Measurements from ENCODE around the gene GSTM4. TPM values are rescaled to one million over a fixed set of nuclear protein-coding genes. Genes with fewer than 3 reads are reported as not detected.

The GSTM4 gene
- total RNA-seq, 3 donors from 2014 or later: 21.9 to 31.5 (median 28.2) TPM

DNA sequence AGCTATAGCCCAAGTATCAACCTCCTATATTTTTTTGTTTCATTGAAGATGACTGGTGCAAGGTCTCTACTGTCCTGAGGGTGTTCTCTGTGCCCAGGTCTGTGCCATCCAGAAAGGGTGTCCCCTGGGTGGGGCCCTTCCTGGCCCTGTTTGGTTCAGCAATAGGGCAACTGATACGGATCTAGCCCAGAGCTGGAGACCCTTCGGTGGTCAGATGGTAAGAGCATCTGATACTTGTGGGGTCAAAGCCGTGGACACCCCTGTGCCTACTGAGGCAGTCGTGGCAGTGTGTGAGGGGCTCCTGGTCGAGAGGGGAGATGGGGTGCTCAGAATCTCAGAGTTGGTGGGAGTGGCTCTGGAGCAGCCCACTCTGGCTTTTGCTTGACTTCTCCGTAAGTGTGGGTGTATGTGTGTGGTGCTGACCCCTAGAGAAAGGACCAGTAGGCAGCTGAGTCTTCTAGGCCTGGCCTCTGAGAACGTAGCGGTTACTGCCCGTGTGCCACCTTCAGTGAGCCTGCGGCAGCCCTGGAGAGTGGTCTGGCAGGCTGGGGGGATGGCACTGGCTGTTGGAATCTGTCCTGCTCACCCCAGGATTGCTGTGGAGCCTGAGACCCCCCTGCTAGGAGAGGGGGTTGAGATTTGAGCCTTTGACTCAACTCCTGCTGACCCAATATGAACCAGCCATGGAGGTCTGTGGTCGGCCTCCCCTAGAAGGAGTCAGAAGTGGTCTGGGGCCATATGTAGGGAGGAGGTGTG, 33.6 kb upstream of the GSTM4 start:
- TF ChIP-seq POLR2AphosphoS5 (IDR thresholded peaks at IDR 0.05): no peak
- TF ChIP-seq, protein P1, sequence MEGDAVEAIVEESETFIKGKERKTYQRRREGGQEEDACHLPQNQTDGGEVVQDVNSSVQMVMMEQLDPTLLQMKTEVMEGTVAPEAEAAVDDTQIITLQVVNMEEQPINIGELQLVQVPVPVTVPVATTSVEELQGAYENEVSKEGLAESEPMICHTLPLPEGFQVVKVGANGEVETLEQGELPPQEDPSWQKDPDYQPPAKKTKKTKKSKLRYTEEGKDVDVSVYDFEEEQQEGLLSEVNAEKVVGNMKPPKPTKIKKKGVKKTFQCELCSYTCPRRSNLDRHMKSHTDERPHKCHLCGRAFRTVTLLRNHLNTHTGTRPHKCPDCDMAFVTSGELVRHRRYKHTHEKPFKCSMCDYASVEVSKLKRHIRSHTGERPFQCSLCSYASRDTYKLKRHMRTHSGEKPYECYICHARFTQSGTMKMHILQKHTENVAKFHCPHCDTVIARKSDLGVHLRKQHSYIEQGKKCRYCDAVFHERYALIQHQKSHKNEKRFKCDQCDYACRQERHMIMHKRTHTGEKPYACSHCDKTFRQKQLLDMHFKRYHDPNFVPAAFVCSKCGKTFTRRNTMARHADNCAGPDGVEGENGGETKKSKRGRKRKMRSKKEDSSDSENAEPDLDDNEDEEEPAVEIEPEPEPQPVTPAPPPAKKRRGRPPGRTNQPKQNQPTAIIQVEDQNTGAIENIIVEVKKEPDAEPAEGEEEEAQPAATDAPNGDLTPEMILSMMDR (IDR thresholded peaks at IDR 0.05): no peak
- TF ChIP-seq POLR2A (IDR thresholded peaks at IDR 0.05): no peak
- intact Hi-C loops (cut with DNase I; ENCODE audit: low total_unique reads): no loop called here
- Histone ChIP-seq H3K27ac (peak overlapping the region in 1 of 2 donors; percentile 26), H3K9me3 (no peaks in the 10 kb centered on the region), H3K36me3 (no peaks in the 10 kb centered on the region), H3K27me3 (no peaks in the 10 kb centered on the region), H3K4me1 (peaks cover 0 to 15% of the 10 kb centered on the region in 2 donors), H3K4me3 (peak overlapping the region in 1 of 3 donors; percentile 79)
- DNase-seq (ENCODE audit: low spot score in 2 of 2): no peak

DNA sequence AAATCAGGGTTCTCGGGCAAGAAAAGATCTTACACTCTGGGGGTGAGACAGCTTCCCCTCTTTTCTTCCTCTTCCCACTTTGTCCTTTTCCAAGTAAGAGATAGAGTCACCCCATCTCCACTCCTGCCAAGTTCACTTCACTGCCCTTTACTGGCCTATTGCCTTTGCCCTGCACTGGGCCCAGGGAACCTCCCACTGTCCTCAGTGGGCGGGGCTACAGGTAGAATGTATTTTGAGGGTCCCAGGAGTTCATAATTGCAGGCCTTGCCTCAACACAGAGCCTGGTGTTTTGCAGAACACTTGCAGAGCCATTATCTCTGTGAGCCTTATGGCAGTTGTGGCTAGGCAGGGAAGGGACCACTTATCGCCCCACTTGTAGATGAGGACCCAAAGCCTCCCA, 33.0 kb upstream of the GSTM4 start:
- no peaks in the 10 kb centered on the region for H3K36me3 ChIP-seq
- TF ChIP-seq, protein P1 (IDR thresholded peaks at IDR 0.05): no peak
- H3K9me3 ChIP-seq: no peaks in the 10 kb centered on the region
- intact Hi-C loops (cut with DNase I; ENCODE audit: low total_unique reads): no loop called here
- peaks cover 0 to 15% of the 10 kb centered on the region in 2 donors for H3K4me1 ChIP-seq
- no peak for DNase-seq (ENCODE audit: low spot score in 2 of 2)
- H3K27me3 ChIP-seq: no peaks in the 10 kb centered on the region
- no peak overlapping the region for H3K4me3 ChIP-seq
- H3K27ac ChIP-seq: peak overlapping the region in 1 of 2 donors; percentile 26

DNA sequence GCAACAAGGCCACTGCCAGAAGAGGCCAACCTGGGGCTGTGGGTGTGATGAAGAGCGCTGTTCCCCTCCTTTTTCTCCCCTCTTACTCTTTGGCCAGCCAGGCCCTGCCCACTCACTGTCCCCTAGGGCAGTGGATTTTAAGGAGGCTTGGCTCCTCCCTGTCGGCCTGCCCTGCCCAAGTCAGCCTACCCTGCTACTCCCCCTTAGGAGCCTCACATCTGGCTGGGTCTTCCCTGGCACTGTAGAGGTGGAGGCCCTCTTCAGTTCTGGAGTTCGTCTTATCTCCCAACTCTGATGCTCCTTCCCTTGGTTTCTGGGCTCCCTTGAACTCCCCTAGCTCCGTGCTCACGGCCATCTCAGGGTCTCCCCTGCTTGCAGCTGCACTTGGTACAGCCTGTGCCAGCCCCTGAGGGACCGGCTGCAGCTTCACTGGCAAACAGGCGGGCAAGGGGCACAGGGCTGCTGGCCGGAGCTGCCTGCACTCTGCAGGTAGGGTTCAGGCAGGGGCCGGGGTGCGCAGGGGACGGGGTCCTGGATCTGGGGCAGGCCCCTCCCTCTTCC, 32.2 kb upstream of the GSTM4 start:
- TF ChIP-seq POLR2A (IDR thresholded peaks at IDR 0.05): no peak
- TF ChIP-seq, protein P1 (IDR thresholded peaks at IDR 0.05): no peak
- no peak for TF ChIP-seq POLR2AphosphoS5 (IDR thresholded peaks at IDR 0.05)
- DNase-seq (ENCODE audit: low spot score in 2 of 2): no peak
- Histone ChIP-seq H3K4me3 (peak overlapping the region in 2 of 3 donors; percentile 13 to 18), H3K27ac (peak overlapping the region in 1 of 2 donors; percentile 26), H3K4me1 (peaks cover 0 to 15% of the 10 kb centered on the region in 2 donors), H3K36me3 (no peaks in the 10 kb centered on the region), H3K9me3 (no peaks in the 10 kb centered on the region), H3K27me3 (no peaks in the 10 kb centered on the region)
- intact Hi-C loops (cut with DNase I; ENCODE audit: low total_unique reads): no loop called here

DNA sequence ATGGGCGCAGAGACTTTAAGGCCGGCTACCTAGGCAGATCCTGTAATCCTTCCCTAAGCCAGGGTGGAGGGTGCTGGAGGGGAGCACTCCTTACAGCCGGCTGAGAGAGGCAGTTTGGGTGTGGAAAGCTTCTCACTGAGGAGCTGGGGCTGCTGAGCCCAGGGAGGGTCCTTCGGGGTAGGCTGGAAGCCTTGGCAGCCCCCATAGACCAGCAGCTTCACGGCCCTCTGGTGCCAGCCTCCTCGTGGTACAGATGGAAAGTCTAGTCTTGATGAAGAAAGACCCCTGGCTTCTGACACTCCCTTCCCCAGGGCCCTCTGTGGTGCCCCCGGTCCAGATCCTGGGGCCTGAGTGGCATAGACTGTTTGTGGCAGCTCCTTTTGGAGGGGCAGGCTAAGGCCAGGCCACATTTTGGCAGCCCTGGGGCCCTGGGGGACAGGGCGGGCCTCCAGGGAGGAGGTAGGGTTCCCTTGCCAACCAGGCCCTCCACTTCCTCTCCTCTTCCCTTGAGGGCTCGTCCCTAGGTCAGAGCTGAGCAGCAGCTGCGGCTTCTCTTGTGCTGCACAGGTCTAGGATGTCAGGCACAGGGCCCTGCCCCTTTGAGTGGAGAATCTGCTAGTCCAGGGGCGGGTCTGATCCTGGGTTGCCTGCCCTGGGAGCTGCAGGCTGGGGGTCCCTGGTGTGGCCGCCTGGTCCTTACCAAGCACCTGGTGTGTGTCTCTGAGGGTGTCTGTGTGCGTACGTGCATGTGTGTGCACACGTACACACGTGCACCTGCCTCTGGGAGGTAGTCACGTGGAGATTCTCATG, 31.5 kb upstream of the GSTM4 start:
- H3K27ac ChIP-seq: peak overlapping the region in 1 of 2 donors; percentile 26
- H3K9me3 ChIP-seq: no peaks in the 10 kb centered on the region
- TF ChIP-seq POLR2A (IDR thresholded peaks at IDR 0.05) (no peak), POLR2AphosphoS5 (IDR thresholded peaks at IDR 0.05) (no peak)
- TF ChIP-seq, protein P1 (IDR thresholded peaks at IDR 0.05): no peak
- no peaks in the 10 kb centered on the region for H3K27me3 ChIP-seq
- no peak for DNase-seq (ENCODE audit: low spot score in 2 of 2)
- H3K4me1 ChIP-seq: peaks cover 0 to 8% of the 10 kb centered on the region in 2 donors
- H3K36me3 ChIP-seq: no peaks in the 10 kb centered on the region
- peak overlapping the region in 2 of 3 donors; percentile 13 to 18 for H3K4me3 ChIP-seq
- intact Hi-C loops (cut with DNase I; ENCODE audit: low total_unique reads): no loop called here
